HG03095 (cell line): Measurements from ENCODE around the gene GABRD.

Experiments used
- ATAC-seq: cut with Tn5 transposase; IDR thresholded peaks from one replicate; pipeline ENCODE4 v1.9.1; 2021; ENCODE audit warnings: moderate library complexity; ENCODE audit not compliant: unreplicated experiment

GABRD gene

GRCh38 chr1:2037314-2037979 is 18.3 kb downstream of the GABRD start:
- no peak for ATAC-seq

GRCh38 chr1:2038229-2038628 is 19.1 kb downstream of the GABRD start:
- no peak for ATAC-seq

- ATAC-seq, result no peak
Measured at GRCh38 chr1:2039251-2039650, 20.1 kb downstream of the GABRD start.

GRCh38 chr1:2041305-2041704 is 22.2 kb downstream of the GABRD start:
- no peak for ATAC-seq

- ATAC-seq, result no peak
Measured at GRCh38 chr1:2041887-2042286, 22.7 kb downstream of the GABRD start.

GRCh38 chr1:2042830-2043773 is 24.0 kb downstream of the GABRD start:
- ATAC-seq, result no peak

GRCh38 chr1:2043886-2044285 is 24.7 kb downstream of the GABRD start:
- ATAC-seq, result no peak

- ATAC-seq, result no peak
Measured at GRCh38 chr1:2044510-2045319, 25.6 kb downstream of the GABRD start.

GRCh38 chr1:2045468-2046173 is 26.5 kb downstream of the GABRD start:
- ATAC-seq, result no peak

- no peak for ATAC-seq
Measured at GRCh38 chr1:2046174-2046917, 27.2 kb downstream of the GABRD start.

- ATAC-seq, result no peak
Measured at GRCh38 chr1:2046953-2047748, 28.0 kb downstream of the GABRD start.

GRCh38 chr1:2047749-2048729 is 28.9 kb downstream of the GABRD start:
- no peak for ATAC-seq

GRCh38 chr1:2049225-2049717 is 30.1 kb downstream of the GABRD start:
- no peak for ATAC-seq

- no peak for ATAC-seq
Measured at GRCh38 chr1:2049718-2050431, 30.7 kb downstream of the GABRD start, which contains the start of gene PRKCZ. TSS of gene PRKCZ (plus strand) at chr1:2050411. CDS start at chr1:2050631, 220 bp downstream.

GRCh38 chr1:2050461-2050792 is 31.3 kb downstream of the GABRD start:
- ATAC-seq, result no peak

GRCh38 chr1:2050793-2051682 is 31.9 kb downstream of the GABRD start:
- ATAC-seq, result no peak
